IMR-90 (cell line): ENCODE measurements around the gene CREBBP. TPM values are rescaled to one million over a fixed set of nuclear protein-coding genes. Genes with fewer than 3 reads are reported as not detected.

Experiments
- ATAC-seq: fragments of 200-7000 bp; cut with Tn5 transposase; 2 replicates; pipeline ENCODE4 v1.9.1; 2020; ENCODE audit warnings: low read depth, mild to moderate bottlenecking, moderate library complexity
- BruUV-seq: library from RNA; stranded (reverse); fragments of 400-500 nt; replicated peaks from 2 replicates; lab custom pipeline; 2021; lab: Mats Ljungman, UMichigan
- CTCF ChIA-PET: fragments of 300-600 bp; formaldehyde crosslinking; extraction: SDS; loops from one replicate; lab custom pipeline; 2021; ENCODE audit warnings: antibody characterized with exemption; lab: Yijun Ruan, JAX
- POLR2A ChIA-PET: fragments of 300-600 bp; sonication (Branson Sonifier 250); formaldehyde crosslinking; loops from one replicate; lab custom pipeline; 2022; ENCODE audit warnings: antibody characterized with exemption; ENCODE audit not compliant: unreplicated experiment; lab: Charles Lee
- DNase-seq: peaks from one replicate; pipeline ENCODE4 v3.0.0; 2013
- H2AFZ ChIP-seq: replicated peaks from 2 replicates; pipeline ENCODE3; 2013; ENCODE audit warnings: low read length, mild to moderate bottlenecking; ENCODE audit not compliant: poor library complexity
- H2AK5ac ChIP-seq: 2 replicates; pipeline ENCODE4 v1.6.1; 2013; ENCODE audit warnings: low read depth, low read length, inconsistent platforms
- H2AK9ac ChIP-seq: replicated peaks from 2 replicates; pipeline ENCODE3; 2013; ENCODE audit warnings: mild to moderate bottlenecking, low read depth, low read length, moderate library complexity; ENCODE audit not compliant: poor library complexity
- H2BK120ac ChIP-seq: 2 replicates; pipeline ENCODE4 v1.6.1; 2013; ENCODE audit warnings: low read depth, low read length, inconsistent platforms
- H2BK15ac ChIP-seq: 3 replicates; pipeline ENCODE4 v1.6.1; 2013; ENCODE audit warnings: low read depth, low read length, inconsistent platforms
- H2BK20ac ChIP-seq: 2 replicates; pipeline ENCODE4 v1.6.1; 2013; ENCODE audit warnings: low read depth, mild to moderate bottlenecking, inconsistent platforms, low read length, moderate library complexity
- H2BK5ac ChIP-seq: 2 replicates; pipeline ENCODE4 v1.6.1; 2013; ENCODE audit warnings: mild to moderate bottlenecking, low read depth, low read length, inconsistent platforms; ENCODE audit not compliant: poor library complexity, severe bottlenecking
- H3K14ac ChIP-seq: replicated peaks from 2 replicates; pipeline ENCODE4 v1.6.1; 2013; ENCODE audit warnings: low read depth, low read length, inconsistent platforms
- H3K18ac ChIP-seq: 2 replicates; pipeline ENCODE4 v1.6.1; 2013; ENCODE audit warnings: low read depth, low read length, control low read depth
- H3K23ac ChIP-seq: 2 replicates; pipeline ENCODE4 v1.6.1; 2013; ENCODE audit warnings: low read depth, low read length, inconsistent platforms
- H3K27ac ChIP-seq: 2 replicates; pipeline ENCODE4 v1.5.1; 2013; ENCODE audit warnings: mild to moderate bottlenecking, control low read depth, low read length; ENCODE audit not compliant: insufficient read depth
- H3K27me3 ChIP-seq: 2 replicates; pipeline ENCODE4 v1.6.1; 2013; ENCODE audit warnings: low read length; ENCODE audit not compliant: control insufficient read depth, insufficient read depth
- H3K36me3 ChIP-seq: 2 replicates; pipeline ENCODE4 v1.6.1; 2013; ENCODE audit warnings: low read length, mixed read lengths; ENCODE audit not compliant: control insufficient read depth, insufficient read depth
- H3K4ac ChIP-seq: 2 replicates; pipeline ENCODE4 v1.6.1; 2013; ENCODE audit warnings: low read depth, low read length, inconsistent platforms
- H3K4me1 ChIP-seq: 2 replicates; pipeline ENCODE4 v1.6.1; 2013; ENCODE audit warnings: low read length, mixed read lengths; ENCODE audit not compliant: control insufficient read depth, insufficient read depth
- H3K4me2 ChIP-seq: 2 replicates; pipeline ENCODE4 v1.6.1; 2013; ENCODE audit warnings: low read depth, mild to moderate bottlenecking, control low read depth, low read length, moderate library complexity
- H3K4me3 ChIP-seq: 2 replicates; pipeline ENCODE4 v1.5.1; 2013; ENCODE audit warnings: low read depth, mild to moderate bottlenecking, control low read depth, low read length, moderate library complexity; ENCODE audit not compliant: insufficient read depth
- H3K56ac ChIP-seq: 2 replicates; pipeline ENCODE4 v1.6.1; 2013; ENCODE audit warnings: low read length, inconsistent platforms; ENCODE audit not compliant: insufficient read depth; ENCODE audit errors: extremely low read depth
- H3K79me1 ChIP-seq, 2 experiments: 2 replicates each; pipeline ENCODE4 v1.6.1; 2013; ENCODE audit warnings: low read length in 2 of 2, inconsistent platforms in 1 of 2, low read depth in 1 of 2
- H3K9ac ChIP-seq: 2 replicates; pipeline ENCODE4 v1.6.1; 2013; ENCODE audit warnings: low read depth, low read length, control low read depth
- H3K9me1 ChIP-seq: 2 replicates; pipeline ENCODE4 v1.6.1; 2013; ENCODE audit warnings: low read length, inconsistent platforms; ENCODE audit not compliant: insufficient read depth
- H3K9me3 ChIP-seq: 2 replicates; pipeline ENCODE4 v1.6.1; 2013; ENCODE audit warnings: low read length; ENCODE audit not compliant: control insufficient read depth, insufficient read depth
- H4K20me1 ChIP-seq: 2 replicates; pipeline ENCODE4 v1.6.1; 2013; ENCODE audit warnings: low read length, inconsistent platforms; ENCODE audit not compliant: insufficient read depth
- H4K5ac ChIP-seq: 2 replicates; pipeline ENCODE4 v1.6.1; 2013; ENCODE audit warnings: mild to moderate bottlenecking, low read depth, low read length, control low read depth
- H4K8ac ChIP-seq, 2 experiments: 2 replicates each; pipeline ENCODE4 v1.6.1; 2013; ENCODE audit warnings: low read depth in 2 of 2, low read length in 2 of 2, control low read depth in 1 of 2, inconsistent platforms in 1 of 2
- H4K91ac ChIP-seq: 2 replicates; pipeline ENCODE4 v1.6.1; 2013; ENCODE audit warnings: low read depth, low read length, inconsistent platforms; ENCODE audit not compliant: insufficient read depth
- BHLHE40 ChIP-seq: fragments of 150-350 bp; IDR thresholded peaks from 2 replicates; pipeline ENCODE4 v1.6.1; 2016; ENCODE audit warnings: mild to moderate bottlenecking, low read depth, low read length
- CTCF ChIP-seq: conservative IDR thresholded peaks from 2 replicates; pipeline ENCODE4 v1.5.1; 2012; ENCODE audit warnings: mild to moderate bottlenecking, low read depth, low read length, improper control_type of control experiment
- FOS ChIP-seq: fragments of 150-350 bp; IDR thresholded peaks from 2 replicates; pipeline ENCODE4 v1.6.1; 2016; ENCODE audit warnings: low read depth, low read length
- MAFK ChIP-seq: IDR thresholded peaks from 2 replicates; pipeline ENCODE4 v1.6.1; 2012; ENCODE audit warnings: low read depth, low read length, improper control_type of control experiment
- MAZ ChIP-seq: IDR thresholded peaks from 2 replicates; pipeline ENCODE4 v1.6.1; 2012; ENCODE audit warnings: low read depth, mild to moderate bottlenecking, low read length, improper control_type of control experiment, moderate library complexity, borderline replicate concordance
- MXI1 ChIP-seq: IDR thresholded peaks from 2 replicates; pipeline ENCODE4 v1.6.1; 2012; ENCODE audit warnings: low read depth, mild to moderate bottlenecking, low read length, moderate library complexity, borderline replicate concordance
- NFE2L2 ChIP-seq: fragments of 150-350 bp; IDR thresholded peaks from 2 replicates; pipeline ENCODE4 v1.6.1; 2016; ENCODE audit warnings: low read depth, mild to moderate bottlenecking, low read length
- POLR2A ChIP-seq: IDR thresholded peaks from 2 replicates; pipeline ENCODE4 v1.6.1; 2012; ENCODE audit warnings: mild to moderate bottlenecking, low read depth, low read length
- RAD21 ChIP-seq: IDR thresholded peaks from 2 replicates; pipeline ENCODE4 v1.6.1; 2012; ENCODE audit warnings: low read length, improper control_type of control experiment
- RCOR1 ChIP-seq: IDR thresholded peaks from 2 replicates; pipeline ENCODE4 v1.6.1; 2012; ENCODE audit warnings: mild to moderate bottlenecking, low read length, improper control_type of control experiment; ENCODE audit not compliant: insufficient replicate concordance
- WGBS, 2 experiments: methylation state at CpG; one replicate each; pipeline versions ENCODE4 v1.1.5 to v1.1.7; 2013; ENCODE audit warnings: missing lambda C conversion rate in 2 of 2; ENCODE audit not compliant: insufficient read length in 1 of 2; ENCODE audit errors: extremely low coverage in 2 of 2; 5-methylcytosine and 5-hydroxymethylcytosine counted together
- dilution Hi-C: fragments of 300-500 bp; cut with HindIII; formaldehyde crosslinking; loops from one replicate; pipeline ENCODE4 v1.14.3; 2018; ENCODE audit warnings: low sequenced_read_pairs; ENCODE audit not compliant: unreplicated experiment
- in situ Hi-C: fragments of 300-500 bp; cut with MboI; formaldehyde crosslinking; loops from 3 replicates; pipeline ENCODE4 v1.14.3; 2019; ENCODE audit warnings: low sequenced_read_pairs, inconsistent platforms, mixed read lengths
- intact Hi-C: fragments of 100-400 bp; cut with micrococcal nuclease; formaldehyde crosslinking; loops from 2 replicates; pipeline ENCODE4 v1.10.0; 2022
- polyA plus RNA-seq, 3 experiments: library from polyadenylated mRNA; depleted of rRNA; stranded (reverse); fragments of >200 nt; gene quantifications; 2 replicates each; pipeline ENCODE4 v1.2.3, GENCODE V29; 2012; ENCODE audit warnings: low replicate concordance in 1 of 3
- total RNA-seq: library from RNA; depleted of rRNA; stranded (reverse); fragments of >200 nt; gene quantifications from 2 replicates; pipeline ENCODE4 v1.2.3, GENCODE V29; 2012

CREBBP gene
- total and polyA plus RNA-seq, 2 of the 4 experiments (the other 2 are of a cell fraction) = 7.3 to 12.5 TPM

DNA sequence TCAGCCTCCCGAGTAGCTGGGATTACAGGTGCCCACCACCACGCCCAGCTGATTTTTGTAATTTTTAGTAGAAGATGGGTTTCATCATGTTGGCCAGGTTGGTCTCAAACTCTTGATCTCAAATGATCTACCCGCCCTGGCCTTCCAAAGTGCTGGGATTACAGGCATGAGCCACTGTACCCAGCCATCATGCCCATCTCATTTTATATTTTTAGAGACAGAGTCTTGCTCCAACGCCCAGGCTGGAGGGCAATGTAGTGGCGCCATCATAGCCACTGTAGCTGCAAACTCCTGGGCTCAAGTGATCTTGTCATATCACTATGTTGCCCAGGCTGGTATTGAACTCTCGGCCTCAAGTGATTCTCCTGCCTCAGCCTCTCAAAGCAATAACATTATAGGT lies 120.0 kb downstream of the CREBBP start:
- H3K18ac ChIP-seq = no peak overlapping the region
- intact Hi-C loops = no loop called here
- H3K23ac ChIP-seq = no peak overlapping the region
- H3K27ac ChIP-seq = no peak overlapping the region
- H2BK120ac ChIP-seq = no peak overlapping the region
- H4K8ac ChIP-seq = no peak overlapping the region
- no peak overlapping the region for H2BK15ac ChIP-seq
- H4K20me1 ChIP-seq = peaks cover 16% of the 10 kb centered on the region
- no peaks in the 10 kb centered on the region; the same call in 1 of the 2 replicates for H3K4me1 ChIP-seq
- in situ Hi-C loops = no loop called here
- TF ChIP-seq MAFK = no peak
- TF ChIP-seq POLR2A = no peak
- no peak for TF ChIP-seq MXI1
- no peak for TF ChIP-seq RAD21
- TF ChIP-seq RCOR1 = no peak
- TF ChIP-seq FOS = no peak
- TF ChIP-seq MAZ = no peak
- TF ChIP-seq CTCF = no peak
- TF ChIP-seq BHLHE40 = no peak
- no peak for TF ChIP-seq NFE2L2
- H3K4me2 ChIP-seq = no peak overlapping the region
- no peak overlapping the region for H3K4me3 ChIP-seq
- no peak overlapping the region for H2BK20ac ChIP-seq
- H3K14ac ChIP-seq = no peak overlapping the region
- dilution Hi-C loops = no loop called here
- H4K91ac ChIP-seq = no peak overlapping the region
- DNase-seq = no peak
- peaks cover 54% of the 10 kb centered on the region for H3K36me3 ChIP-seq
- no peak overlapping the region for H3K4ac ChIP-seq
- H2AK5ac ChIP-seq = no peak overlapping the region
- no TSS peak for BruUV-seq
- H3K9me3 ChIP-seq = no peaks in the 10 kb centered on the region
- WGBS, 2 experiments = no CpG with 5 or more reads among the region's 6 CpGs
- H3K79me1 ChIP-seq = peaks cover 40 to 76% of the 10 kb centered on the region in 2 experiments
- H3K9ac ChIP-seq = no peak overlapping the region
- no peaks in the 10 kb centered on the region for H3K27me3 ChIP-seq
- H2BK5ac ChIP-seq = no peak overlapping the region
- ChIA-PET POLR2A (no interaction called here), CTCF (interaction anchor here (0.6 kb wide), 1 partner anchor 19 kb away, joined by 6 read pairs; no protein-coding TSS in a partner anchor)
- no peak overlapping the region for H2AK9ac ChIP-seq
- no peak overlapping the region for H4K5ac ChIP-seq
- ATAC-seq = no peak
- no peak overlapping the region for H3K56ac ChIP-seq
- peaks cover 6% of the 10 kb centered on the region; the same call in 1 of the 2 replicates for H3K9me1 ChIP-seq
- H2AFZ ChIP-seq = no peak overlapping the region
